DND-41 (cell line): Measurements from ENCODE around the gene GPR156.

Experiments
- ATAC-seq: fragments of 200-7000 bp; cut with Tn5 transposase; 3 replicates; pipeline ENCODE4 v1.9.1; 2021; ENCODE audit warnings: low read depth; ENCODE audit not compliant: insufficient read depth
- DNase-seq: peaks from one replicate; pipeline ENCODE4 v3.0.0-alpha.2; 2020
- H2AFZ ChIP-seq: 2 replicates; pipeline ENCODE4 v1.6.0; 2012; ENCODE audit warnings: low read depth, low read length
- H3K27ac ChIP-seq: 2 replicates; pipeline ENCODE4 v1.5.1; 2012; ENCODE audit warnings: low read length, inconsistent platforms
- H3K27me3 ChIP-seq: fragments of 200-600 bp; sonication (generic); 2 replicates; pipeline ENCODE4 v1.6.0; 2012; ENCODE audit warnings: low read length, mild to moderate bottlenecking, inconsistent platforms; ENCODE audit not compliant: insufficient read depth, poor library complexity
- H3K36me3 ChIP-seq: 2 replicates; pipeline ENCODE4 v1.5.1; 2012; ENCODE audit warnings: low read length, inconsistent platforms; ENCODE audit not compliant: insufficient read depth
- H3K4me1 ChIP-seq: 2 replicates; pipeline ENCODE4 v1.5.1; 2012; ENCODE audit warnings: mild to moderate bottlenecking, low read length; ENCODE audit not compliant: insufficient read depth
- H3K4me2 ChIP-seq: 2 replicates; pipeline ENCODE4 v1.6.0; 2012; ENCODE audit warnings: mild to moderate bottlenecking, moderate library complexity, low read length, inconsistent platforms; ENCODE audit not compliant: insufficient read depth
- H3K4me3 ChIP-seq, 2 experiments: fragments of 200-600 bp in 1 of 2; shearing (Covaris generic) in 1 of 2; 2 replicates each; pipeline ENCODE4 v1.5.1; 2012 to 2016; ENCODE audit warnings: inconsistent platforms in 2 of 2, low read length in 2 of 2, mild to moderate bottlenecking in 2 of 2, low read depth in 1 of 2, moderate library complexity in 1 of 2
- H3K79me2 ChIP-seq: 2 replicates; pipeline ENCODE4 v1.6.0; 2012; ENCODE audit warnings: low read length, inconsistent platforms; ENCODE audit not compliant: insufficient read depth
- H3K9ac ChIP-seq: 2 replicates; pipeline ENCODE4 v1.6.0; 2012; ENCODE audit warnings: low read depth, mild to moderate bottlenecking, inconsistent platforms, low read length, moderate library complexity
- H3K9me3 ChIP-seq: 2 replicates; pipeline ENCODE4 v1.5.1; 2012; ENCODE audit warnings: low read length, moderate library complexity, mild to moderate bottlenecking, inconsistent platforms; ENCODE audit not compliant: insufficient read depth, severe bottlenecking
- H4K20me1 ChIP-seq: 2 replicates; pipeline ENCODE4 v1.6.0; 2012; ENCODE audit warnings: low read length; ENCODE audit not compliant: insufficient read depth
- EZH2 ChIP-seq: IDR thresholded peaks from 3 replicates; pipeline ENCODE4 v1.6.1; 2012; ENCODE audit warnings: borderline replicate concordance, low read depth, mild to moderate bottlenecking, moderate library complexity, low read length, inconsistent platforms; ENCODE audit not compliant: severe bottlenecking
- TF ChIP-seq, protein P1 (sequence below): IDR thresholded peaks from 2 replicates; pipeline ENCODE4 v1.5.1; 2012; ENCODE audit warnings: borderline replicate concordance, low read length, moderate library complexity, mild to moderate bottlenecking; ENCODE audit not compliant: poor library complexity, severe bottlenecking; ENCODE audit errors: extremely low read depth

Gene GPR156

GRCh38 chr3:120274739-120275167 lies 10.3 kb downstream of the GPR156 start:
- no peaks in the 10 kb centered on the region for H3K36me3 ChIP-seq
- DNase-seq (no peak), ATAC-seq (no peak)
- no peaks in the 10 kb centered on the region for H3K9me3 ChIP-seq
- no peak overlapping the region for H2AFZ ChIP-seq
- no peaks in the 10 kb centered on the region for H3K79me2 ChIP-seq
- TF ChIP-seq EZH2 = no peak
- TF ChIP-seq, protein P1, sequence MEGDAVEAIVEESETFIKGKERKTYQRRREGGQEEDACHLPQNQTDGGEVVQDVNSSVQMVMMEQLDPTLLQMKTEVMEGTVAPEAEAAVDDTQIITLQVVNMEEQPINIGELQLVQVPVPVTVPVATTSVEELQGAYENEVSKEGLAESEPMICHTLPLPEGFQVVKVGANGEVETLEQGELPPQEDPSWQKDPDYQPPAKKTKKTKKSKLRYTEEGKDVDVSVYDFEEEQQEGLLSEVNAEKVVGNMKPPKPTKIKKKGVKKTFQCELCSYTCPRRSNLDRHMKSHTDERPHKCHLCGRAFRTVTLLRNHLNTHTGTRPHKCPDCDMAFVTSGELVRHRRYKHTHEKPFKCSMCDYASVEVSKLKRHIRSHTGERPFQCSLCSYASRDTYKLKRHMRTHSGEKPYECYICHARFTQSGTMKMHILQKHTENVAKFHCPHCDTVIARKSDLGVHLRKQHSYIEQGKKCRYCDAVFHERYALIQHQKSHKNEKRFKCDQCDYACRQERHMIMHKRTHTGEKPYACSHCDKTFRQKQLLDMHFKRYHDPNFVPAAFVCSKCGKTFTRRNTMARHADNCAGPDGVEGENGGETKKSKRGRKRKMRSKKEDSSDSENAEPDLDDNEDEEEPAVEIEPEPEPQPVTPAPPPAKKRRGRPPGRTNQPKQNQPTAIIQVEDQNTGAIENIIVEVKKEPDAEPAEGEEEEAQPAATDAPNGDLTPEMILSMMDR = no peak
- H3K4me2 ChIP-seq = no peak overlapping the region
- peaks cover 16% of the 10 kb centered on the region for H3K27me3 ChIP-seq
- H4K20me1 ChIP-seq = no peaks in the 10 kb centered on the region
- no peaks in the 10 kb centered on the region for H3K4me1 ChIP-seq
- H3K9ac ChIP-seq = no peak overlapping the region
- H3K27ac ChIP-seq = no peak overlapping the region
- no peak overlapping the region for H3K4me3 ChIP-seq

DNA sequence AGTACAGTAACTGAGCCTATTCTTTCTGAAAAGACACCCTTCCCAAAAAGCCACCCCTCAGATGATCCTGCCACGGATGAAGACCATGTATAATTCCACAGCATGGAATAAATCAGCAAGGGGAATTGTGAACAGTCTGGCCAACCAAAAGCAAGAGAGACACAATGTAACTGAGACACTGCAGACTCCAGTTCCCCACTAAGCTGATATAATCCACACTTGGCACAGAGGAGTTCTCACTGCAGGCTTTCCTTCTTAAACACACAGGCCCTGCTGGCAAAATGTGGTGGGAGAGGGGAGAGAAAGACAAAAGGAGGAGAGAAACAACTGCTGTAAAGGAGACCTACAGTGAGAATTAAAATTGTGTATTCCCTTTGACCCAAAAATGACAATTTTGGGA lies 12.7 kb downstream of the GPR156 start:
- no peak overlapping the region for H3K9ac ChIP-seq
- H3K4me2 ChIP-seq = no peak overlapping the region
- no peaks in the 10 kb centered on the region for H4K20me1 ChIP-seq
- TF ChIP-seq, protein P1 = no peak
- TF ChIP-seq EZH2 = no peak
- ATAC-seq = no peak
- no peaks in the 10 kb centered on the region for H3K79me2 ChIP-seq
- peaks cover 20% of the 10 kb centered on the region for H3K27me3 ChIP-seq
- no peak overlapping the region for H3K4me3 ChIP-seq
- no peaks in the 10 kb centered on the region for H3K9me3 ChIP-seq
- H3K27ac ChIP-seq = no peak overlapping the region
- no peak for DNase-seq
- no peak overlapping the region for H2AFZ ChIP-seq
- H3K4me1 ChIP-seq = no peaks in the 10 kb centered on the region
- no peaks in the 10 kb centered on the region for H3K36me3 ChIP-seq

- no peaks in the 10 kb centered on the region for H3K79me2 ChIP-seq
- no peak overlapping the region for H3K4me2 ChIP-seq
- no peak overlapping the region for H3K9ac ChIP-seq
- H2AFZ ChIP-seq = no peak overlapping the region
- H3K36me3 ChIP-seq = no peaks in the 10 kb centered on the region
- H3K9me3 ChIP-seq = no peaks in the 10 kb centered on the region
- no peak for TF ChIP-seq EZH2
- TF ChIP-seq, protein P1 = no peak
- no peak overlapping the region for H3K4me3 ChIP-seq
- H3K4me1 ChIP-seq = no peaks in the 10 kb centered on the region
- H4K20me1 ChIP-seq = no peaks in the 10 kb centered on the region
- H3K27ac ChIP-seq = no peak overlapping the region
- no peak for ATAC-seq
- DNase-seq = no peak
- peaks cover 9% of the 10 kb centered on the region for H3K27me3 ChIP-seq
Measured at GRCh38 chr3:120265989-120266388, 19.0 kb downstream of the GPR156 start.

DNA sequence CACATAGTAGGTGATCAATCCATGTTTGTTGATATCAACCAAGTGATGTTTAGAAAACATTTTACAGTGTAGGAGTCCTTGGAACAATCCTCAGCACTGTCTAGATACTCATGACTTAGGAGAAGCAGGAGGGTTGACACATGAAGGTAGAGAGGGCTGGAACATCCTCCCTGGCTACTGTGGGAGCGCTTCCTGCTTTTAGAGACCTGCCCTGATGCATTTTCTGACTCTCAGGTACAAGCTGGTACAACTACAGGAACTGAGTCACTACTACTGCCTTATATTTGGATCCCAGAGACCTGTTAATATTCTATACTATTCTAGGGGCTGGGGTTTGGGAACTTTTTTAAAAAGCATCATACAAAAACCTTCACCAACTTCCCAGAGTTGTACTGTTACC lies 20.1 kb downstream of the GPR156 start:
- no peaks in the 10 kb centered on the region for H3K4me1 ChIP-seq

More for the DNA sequence above, 20.1 kb downstream of the GPR156 start:
- H3K4me2 ChIP-seq = no peak overlapping the region
- H3K79me2 ChIP-seq = no peaks in the 10 kb centered on the region
- no peaks in the 10 kb centered on the region for H3K36me3 ChIP-seq
- no peak for TF ChIP-seq EZH2
- TF ChIP-seq, protein P1 = no peak
- H4K20me1 ChIP-seq = no peaks in the 10 kb centered on the region
- H3K9me3 ChIP-seq = no peaks in the 10 kb centered on the region
- H2AFZ ChIP-seq = no peak overlapping the region
- H3K27ac ChIP-seq = no peak overlapping the region
- peaks cover 9% of the 10 kb centered on the region for H3K27me3 ChIP-seq
- no peak for DNase-seq
- ATAC-seq = no peak
- no peak overlapping the region for H3K9ac ChIP-seq
- no peak overlapping the region for H3K4me3 ChIP-seq
